ENCODE data around the gene PRDM11. TPM values are rescaled to one million over a fixed set of nuclear protein-coding genes. Genes with fewer than 3 reads are reported as not detected.

PRDM11 gene
- total RNA-seq, 2 donors from 2014 or later: 10.4 to 15.2 TPM

DNA sequence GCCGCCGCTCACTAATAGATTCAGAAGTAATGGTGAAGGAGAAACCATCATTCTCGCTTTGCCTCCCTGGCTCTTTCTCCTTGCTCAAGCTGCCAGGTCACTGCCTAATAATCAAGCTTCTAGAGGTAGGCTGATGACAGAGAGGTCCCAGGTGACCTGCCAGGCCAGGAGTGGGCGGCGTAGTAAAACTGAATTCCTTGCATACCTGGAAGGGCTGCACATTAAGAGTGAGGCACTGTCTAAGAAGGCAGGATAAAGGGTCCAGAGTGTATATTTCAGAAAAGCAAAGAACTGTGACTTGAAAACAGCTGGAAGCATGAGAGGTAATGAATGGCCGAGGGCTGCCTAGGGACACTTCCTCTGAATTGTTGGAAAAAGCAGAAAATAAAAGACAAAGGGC, 135.6 kb downstream of the PRDM11 start:
- Histone ChIP-seq H3K27me3 (ENCODE audit: control insufficient read depth, insufficient read depth, low read length, poor library complexity, severe bottlenecking) (peaks cover 40% of the 10 kb centered on the region), H3K4me3 (ENCODE audit: low read length) (no peak overlapping the region), H3K27ac (ENCODE audit: low read depth, low read length) (no peak overlapping the region), H3K4me1 (ENCODE audit: control insufficient read depth, insufficient read depth, low read length) (no peaks in the 10 kb centered on the region), H3K9ac (ENCODE audit: extremely low read depth, low read length, poor library complexity, severe bottlenecking) (no peak overlapping the region), H3K9me3 (ENCODE audit: control insufficient read depth, low read length) (peaks cover 6% of the 10 kb centered on the region), H3K36me3 (ENCODE audit: control insufficient read depth, insufficient read depth, low read length) (no peaks in the 10 kb centered on the region)
- Mint-ChIP-seq H3K36me3 (ENCODE audit: low read depth) (no peaks in the 10 kb centered on the region), H3K27ac (no peak overlapping the region), H3K9me3 (peaks cover 10% of the 10 kb centered on the region), H3K4me1 (peaks cover 10% of the 10 kb centered on the region), H3K4me3 (no peak overlapping the region), H3K27me3 (ENCODE audit: insufficient read depth) (peaks cover 42% of the 10 kb centered on the region)
- WGBS, 2 experiments (ENCODE audit: insufficient coverage in 1 of 2, insufficient read length in 1 of 2): 80 to 87% methylated on average over 3 to 6 of the region's 6 CpGs
- no peak for DNase-seq
- TF ChIP-seq, protein P1, sequence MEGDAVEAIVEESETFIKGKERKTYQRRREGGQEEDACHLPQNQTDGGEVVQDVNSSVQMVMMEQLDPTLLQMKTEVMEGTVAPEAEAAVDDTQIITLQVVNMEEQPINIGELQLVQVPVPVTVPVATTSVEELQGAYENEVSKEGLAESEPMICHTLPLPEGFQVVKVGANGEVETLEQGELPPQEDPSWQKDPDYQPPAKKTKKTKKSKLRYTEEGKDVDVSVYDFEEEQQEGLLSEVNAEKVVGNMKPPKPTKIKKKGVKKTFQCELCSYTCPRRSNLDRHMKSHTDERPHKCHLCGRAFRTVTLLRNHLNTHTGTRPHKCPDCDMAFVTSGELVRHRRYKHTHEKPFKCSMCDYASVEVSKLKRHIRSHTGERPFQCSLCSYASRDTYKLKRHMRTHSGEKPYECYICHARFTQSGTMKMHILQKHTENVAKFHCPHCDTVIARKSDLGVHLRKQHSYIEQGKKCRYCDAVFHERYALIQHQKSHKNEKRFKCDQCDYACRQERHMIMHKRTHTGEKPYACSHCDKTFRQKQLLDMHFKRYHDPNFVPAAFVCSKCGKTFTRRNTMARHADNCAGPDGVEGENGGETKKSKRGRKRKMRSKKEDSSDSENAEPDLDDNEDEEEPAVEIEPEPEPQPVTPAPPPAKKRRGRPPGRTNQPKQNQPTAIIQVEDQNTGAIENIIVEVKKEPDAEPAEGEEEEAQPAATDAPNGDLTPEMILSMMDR (conservative IDR thresholded peaks at IDR 0.05): no peak

Other genes with a start within 250 kb of the PRDM11 start
- 100 to 1,000 TPM; 136 to 203 TPM for gene TP53I11, start 195.8 kb upstream of the PRDM11 start, total RNA-seq
- 1 to 10 TPM; 3.2 to 9.3 TPM for gene SYT13, start 139.7 kb downstream of the PRDM11 start, total RNA-seq

All from endodermal cell (in vitro differentiated cells).